SK-N-MC (cell line): ENCODE measurements around the gene ATP5F1B.

ENCODE experiments used
- EZH2 ChIP-seq: fragments of 200-600 bp; sonication (generic); IDR thresholded peaks from one replicate; pipeline ENCODE4 v1.6.1; 2017; ENCODE audit warnings: antibody characterized with exemption
- FOXP2 ChIP-seq: optimal IDR thresholded peaks from 2 replicates; pipeline ENCODE3; 2011; ENCODE audit warnings: mild to moderate bottlenecking, moderate library complexity; ENCODE audit not compliant: insufficient read depth; ENCODE audit errors: extremely low read length, control extremely low read depth
- POLR2AphosphoS5 ChIP-seq: IDR thresholded peaks from 2 replicates; pipeline ENCODE4 v1.6.1; 2012; ENCODE audit warnings: mild to moderate bottlenecking, low read depth, low read length, borderline replicate concordance

DNA sequence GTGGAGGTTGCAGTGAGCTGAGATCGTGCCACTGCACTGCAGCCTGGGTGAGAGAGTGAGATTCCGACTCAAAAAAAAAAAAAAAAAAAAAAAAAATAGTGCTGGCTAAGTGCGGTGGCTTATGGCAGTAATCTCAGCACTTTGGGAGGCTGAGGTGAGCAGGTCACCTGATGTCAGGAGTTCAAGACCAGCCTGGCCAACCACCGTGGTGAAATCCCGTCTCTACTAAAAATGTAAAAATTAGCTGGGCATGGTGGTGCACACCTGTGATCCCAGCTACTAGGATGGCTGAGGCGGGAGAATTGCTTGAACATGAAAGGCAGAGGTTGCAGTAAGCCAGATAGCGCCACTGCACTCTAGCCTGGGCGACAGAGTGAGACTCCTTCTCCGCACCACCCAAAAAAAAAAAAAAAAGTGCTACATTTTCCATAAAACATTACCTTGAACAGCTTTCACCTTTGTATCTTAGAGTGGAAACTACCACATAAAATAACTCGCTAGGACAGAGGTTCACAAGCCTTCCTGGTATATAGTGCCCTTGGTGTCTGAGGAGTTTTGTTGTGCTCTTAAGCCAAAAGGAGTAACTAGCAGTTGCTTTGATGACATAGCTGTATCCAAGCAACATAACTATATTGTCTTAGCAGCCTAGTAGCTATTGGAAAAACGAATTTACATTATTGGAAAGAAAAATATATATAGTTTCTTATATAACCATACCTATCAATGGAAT lies 31.2 kb upstream of the ATP5F1B start:
- TF ChIP-seq POLR2AphosphoS5 (no peak), EZH2 (no peak), FOXP2 (no peak)
